Measurements from ENCODE around the gene GALNTL6. TPM values are rescaled to one million over a fixed set of nuclear protein-coding genes. Genes with fewer than 3 reads are reported as not detected.

GALNTL6 gene
- polyA plus RNA-seq, 5 donors: 0.06 to 0.13 (median 0.08) TPM

GRCh38 chr4:172207258-172207657 lies 394.1 kb downstream of the GALNTL6 start:
- no peak for DNase-seq

- DNase-seq: no peak
These were observed 394.7 kb downstream of the GALNTL6 start for GRCh38 chr4:172207886-172208285.

GRCh38 chr4:172220679-172221078 lies 407.5 kb downstream of the GALNTL6 start:
- DNase-seq: no peak

- DNase-seq: no peak
These were observed 412.3 kb downstream of the GALNTL6 start for GRCh38 chr4:172225457-172225856.

GRCh38 chr4:172232966-172233365 lies 419.8 kb downstream of the GALNTL6 start:
- DNase-seq: no peak

GRCh38 chr4:172243551-172243950 lies 430.3 kb downstream of the GALNTL6 start:
- DNase-seq: no peak

GRCh38 chr4:172245516-172245915 lies 432.3 kb downstream of the GALNTL6 start:
- no peak for DNase-seq

GRCh38 chr4:172253409-172253808 lies 440.2 kb downstream of the GALNTL6 start:
- no peak for DNase-seq

- DNase-seq: no peak
These were observed 443.6 kb downstream of the GALNTL6 start for GRCh38 chr4:172256820-172257219.

- no peak for DNase-seq
These were observed 457.2 kb downstream of the GALNTL6 start for GRCh38 chr4:172270397-172270796.

- no peak for DNase-seq
These were observed 473.9 kb downstream of the GALNTL6 start for GRCh38 chr4:172287117-172287516.

- no peak for DNase-seq
These were observed 492.5 kb downstream of the GALNTL6 start for GRCh38 chr4:172305698-172306097.

- DNase-seq: no peak
These were observed 494.9 kb downstream of the GALNTL6 start for GRCh38 chr4:172308078-172308477.

GRCh38 chr4:172311682-172312081 lies 498.5 kb downstream of the GALNTL6 start:
- DNase-seq: no peak

GRCh38 chr4:172323288-172323687 lies 510.1 kb downstream of the GALNTL6 start:
- no peak for DNase-seq

- DNase-seq: no peak
These were observed 531.2 kb downstream of the GALNTL6 start for GRCh38 chr4:172344308-172344938.

- no peak for DNase-seq
These were observed 535.2 kb downstream of the GALNTL6 start for GRCh38 chr4:172348426-172348825.

- DNase-seq: no peak
These were observed 539.2 kb downstream of the GALNTL6 start for GRCh38 chr4:172352356-172352755.

GRCh38 chr4:172356016-172356415 lies 542.8 kb downstream of the GALNTL6 start:
- no peak for DNase-seq

- DNase-seq: no peak
These were observed 543.9 kb downstream of the GALNTL6 start for GRCh38 chr4:172357006-172357540.

GRCh38 chr4:172362569-172362968 lies 549.4 kb downstream of the GALNTL6 start:
- no peak for DNase-seq

GRCh38 chr4:172369471-172369959 lies 556.3 kb downstream of the GALNTL6 start:
- DNase-seq: no peak

GRCh38 chr4:172377486-172378140 lies 564.4 kb downstream of the GALNTL6 start:
- DNase-seq: no peak
